Measurements from ENCODE around the gene CEPT1. TPM values are rescaled to one million over a fixed set of nuclear protein-coding genes. Genes with fewer than 3 reads are reported as not detected.

The CEPT1 gene
- polyA plus RNA-seq, 1 donor from 2014 or later = 49.1 TPM

DNA sequence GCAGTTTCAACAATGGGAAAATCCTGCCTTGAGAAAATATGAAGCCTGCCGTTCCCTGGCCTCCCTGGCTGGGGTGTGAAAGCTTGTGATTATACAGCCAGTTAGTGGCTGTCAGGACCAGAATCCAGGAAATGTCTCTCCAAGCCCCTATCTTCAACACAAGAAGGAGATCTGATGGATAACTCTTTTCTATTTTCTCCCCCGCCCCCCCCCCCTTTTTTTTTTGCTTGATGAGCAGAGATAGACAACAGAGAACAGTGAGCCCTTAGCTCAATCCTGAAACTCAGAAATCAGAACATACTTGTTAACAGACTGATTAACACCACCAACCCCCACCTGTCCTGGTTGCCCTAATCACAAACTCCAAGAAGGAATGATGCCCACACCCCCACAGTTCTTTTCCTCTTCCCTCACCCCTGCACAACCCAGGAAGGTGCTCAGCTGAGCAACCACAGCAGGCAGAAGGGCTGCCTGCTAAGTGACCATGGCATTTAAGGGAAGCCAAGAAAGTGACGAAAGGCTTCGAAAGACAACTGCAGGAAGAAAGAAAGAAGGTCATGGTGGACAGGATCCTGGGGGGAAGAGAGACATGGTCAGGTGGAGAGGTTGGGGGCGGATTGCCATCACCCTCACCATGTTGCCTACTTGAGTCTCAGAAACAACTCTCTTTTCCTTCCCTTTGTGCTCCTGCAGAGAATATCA lies 72.8 kb downstream of the CEPT1 start:
- no peaks in the 10 kb centered on the region for H3F3A ChIP-seq (ENCODE audit: insufficient read depth, low read length, poor library complexity, severe bottlenecking)
- H3K4me3 ChIP-seq (ENCODE audit: low read length) = no peak overlapping the region
- H4K20me1 ChIP-seq (ENCODE audit: insufficient read depth) = no peaks in the 10 kb centered on the region
- H3K79me2 ChIP-seq (replicated peaks; ENCODE audit: insufficient read depth, low read length) = no peaks in the 10 kb centered on the region
- H3K27me3 ChIP-seq (ENCODE audit: insufficient read depth, low read depth, low read length) = no peaks in the 10 kb centered on the region
- no peak overlapping the region for H3K4me2 ChIP-seq (ENCODE audit: low read length)
- H3K27ac ChIP-seq (ENCODE audit: low read length) = no peak overlapping the region
- no peak overlapping the region for H3K9ac ChIP-seq (ENCODE audit: low read length)
- no peak for TF ChIP-seq EZH2 (IDR thresholded peaks at IDR 0.05; ENCODE audit: borderline replicate concordance, insufficient read depth, low read length, poor library complexity, severe bottlenecking)
- no peak for TF ChIP-seq EP300 (conservative IDR thresholded peaks at IDR 0.05; ENCODE audit: poor library complexity, severe bottlenecking)
- TF ChIP-seq POLR2AphosphoS5 (IDR thresholded peaks at IDR 0.05) = no peak
- no peak for TF ChIP-seq MXI1 (conservative IDR thresholded peaks at IDR 0.05; ENCODE audit: poor library complexity, severe bottlenecking)
- TF ChIP-seq, protein P1, sequence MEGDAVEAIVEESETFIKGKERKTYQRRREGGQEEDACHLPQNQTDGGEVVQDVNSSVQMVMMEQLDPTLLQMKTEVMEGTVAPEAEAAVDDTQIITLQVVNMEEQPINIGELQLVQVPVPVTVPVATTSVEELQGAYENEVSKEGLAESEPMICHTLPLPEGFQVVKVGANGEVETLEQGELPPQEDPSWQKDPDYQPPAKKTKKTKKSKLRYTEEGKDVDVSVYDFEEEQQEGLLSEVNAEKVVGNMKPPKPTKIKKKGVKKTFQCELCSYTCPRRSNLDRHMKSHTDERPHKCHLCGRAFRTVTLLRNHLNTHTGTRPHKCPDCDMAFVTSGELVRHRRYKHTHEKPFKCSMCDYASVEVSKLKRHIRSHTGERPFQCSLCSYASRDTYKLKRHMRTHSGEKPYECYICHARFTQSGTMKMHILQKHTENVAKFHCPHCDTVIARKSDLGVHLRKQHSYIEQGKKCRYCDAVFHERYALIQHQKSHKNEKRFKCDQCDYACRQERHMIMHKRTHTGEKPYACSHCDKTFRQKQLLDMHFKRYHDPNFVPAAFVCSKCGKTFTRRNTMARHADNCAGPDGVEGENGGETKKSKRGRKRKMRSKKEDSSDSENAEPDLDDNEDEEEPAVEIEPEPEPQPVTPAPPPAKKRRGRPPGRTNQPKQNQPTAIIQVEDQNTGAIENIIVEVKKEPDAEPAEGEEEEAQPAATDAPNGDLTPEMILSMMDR (IDR thresholded peaks at IDR 0.05; ENCODE audit: poor library complexity, severe bottlenecking) = no peak
- TF ChIP-seq SMC3 (conservative IDR thresholded peaks at IDR 0.05; ENCODE audit: poor library complexity) = no peak
- H2AFZ ChIP-seq (ENCODE audit: low read depth, low read length) = no peak overlapping the region
- H3K9me2 ChIP-seq (ENCODE audit: insufficient read depth, low read length) = no peaks in the 10 kb centered on the region
- no peaks in the 10 kb centered on the region for H3K36me3 ChIP-seq (ENCODE audit: insufficient read depth, low read length)
- H3K9me3 ChIP-seq (ENCODE audit: low read length) = no peaks in the 10 kb centered on the region

GRCh38 chr1:111213412-111213811 lies 73.4 kb downstream of the CEPT1 start:
- H4K20me1 ChIP-seq (ENCODE audit: insufficient read depth) = no peaks in the 10 kb centered on the region

More at GRCh38 chr1:111213412-111213811, 73.4 kb downstream of the CEPT1 start:
- no peaks in the 10 kb centered on the region for H3F3A ChIP-seq (ENCODE audit: insufficient read depth, low read length, poor library complexity, severe bottlenecking)
- H2AFZ ChIP-seq (ENCODE audit: low read depth, low read length) = no peak overlapping the region
- no peaks in the 10 kb centered on the region for H3K36me3 ChIP-seq (ENCODE audit: insufficient read depth, low read length)
- no peak overlapping the region for H3K9ac ChIP-seq (ENCODE audit: low read length)
- H3K79me2 ChIP-seq (replicated peaks; ENCODE audit: insufficient read depth, low read length) = no peaks in the 10 kb centered on the region
- H3K27ac ChIP-seq (ENCODE audit: low read length) = no peak overlapping the region
- H3K4me2 ChIP-seq (ENCODE audit: low read length) = no peak overlapping the region
- no peaks in the 10 kb centered on the region for H3K9me2 ChIP-seq (ENCODE audit: insufficient read depth, low read length)
- H3K9me3 ChIP-seq (ENCODE audit: low read length) = no peaks in the 10 kb centered on the region
- no peak overlapping the region for H3K4me3 ChIP-seq (ENCODE audit: low read length)
- no peak for TF ChIP-seq EP300 (conservative IDR thresholded peaks at IDR 0.05; ENCODE audit: poor library complexity, severe bottlenecking)
- TF ChIP-seq POLR2AphosphoS5 (IDR thresholded peaks at IDR 0.05) = no peak
- TF ChIP-seq, protein P2, sequence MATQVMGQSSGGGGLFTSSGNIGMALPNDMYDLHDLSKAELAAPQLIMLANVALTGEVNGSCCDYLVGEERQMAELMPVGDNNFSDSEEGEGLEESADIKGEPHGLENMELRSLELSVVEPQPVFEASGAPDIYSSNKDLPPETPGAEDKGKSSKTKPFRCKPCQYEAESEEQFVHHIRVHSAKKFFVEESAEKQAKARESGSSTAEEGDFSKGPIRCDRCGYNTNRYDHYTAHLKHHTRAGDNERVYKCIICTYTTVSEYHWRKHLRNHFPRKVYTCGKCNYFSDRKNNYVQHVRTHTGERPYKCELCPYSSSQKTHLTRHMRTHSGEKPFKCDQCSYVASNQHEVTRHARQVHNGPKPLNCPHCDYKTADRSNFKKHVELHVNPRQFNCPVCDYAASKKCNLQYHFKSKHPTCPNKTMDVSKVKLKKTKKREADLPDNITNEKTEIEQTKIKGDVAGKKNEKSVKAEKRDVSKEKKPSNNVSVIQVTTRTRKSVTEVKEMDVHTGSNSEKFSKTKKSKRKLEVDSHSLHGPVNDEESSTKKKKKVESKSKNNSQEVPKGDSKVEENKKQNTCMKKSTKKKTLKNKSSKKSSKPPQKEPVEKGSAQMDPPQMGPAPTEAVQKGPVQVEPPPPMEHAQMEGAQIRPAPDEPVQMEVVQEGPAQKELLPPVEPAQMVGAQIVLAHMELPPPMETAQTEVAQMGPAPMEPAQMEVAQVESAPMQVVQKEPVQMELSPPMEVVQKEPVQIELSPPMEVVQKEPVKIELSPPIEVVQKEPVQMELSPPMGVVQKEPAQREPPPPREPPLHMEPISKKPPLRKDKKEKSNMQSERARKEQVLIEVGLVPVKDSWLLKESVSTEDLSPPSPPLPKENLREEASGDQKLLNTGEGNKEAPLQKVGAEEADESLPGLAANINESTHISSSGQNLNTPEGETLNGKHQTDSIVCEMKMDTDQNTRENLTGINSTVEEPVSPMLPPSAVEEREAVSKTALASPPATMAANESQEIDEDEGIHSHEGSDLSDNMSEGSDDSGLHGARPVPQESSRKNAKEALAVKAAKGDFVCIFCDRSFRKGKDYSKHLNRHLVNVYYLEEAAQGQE (IDR thresholded peaks at IDR 0.05; ENCODE audit: borderline replicate concordance) = no peak
- TF ChIP-seq TAF1 (IDR thresholded peaks at IDR 0.05; ENCODE audit: low read depth) = no peak
- TF ChIP-seq SMC3 (conservative IDR thresholded peaks at IDR 0.05; ENCODE audit: poor library complexity) = no peak
- TF ChIP-seq, protein P1 (IDR thresholded peaks at IDR 0.05; ENCODE audit: poor library complexity, severe bottlenecking) = no peak
- H3K27me3 ChIP-seq (ENCODE audit: insufficient read depth, low read depth, low read length) = no peaks in the 10 kb centered on the region
